NK-92 (cell line): ENCODE measurements around the gene EXOC6.
"Not testable (repeated sequence)": the region's sequence is repeated elsewhere in the genome, so short reads cannot be mapped to it uniquely, and the experiment has no call there.

Experiments
- DNase-seq: peaks from one replicate; lab custom pipeline; 2025; ENCODE audit not compliant: unreplicated experiment; lab: John Stamatoyannopoulos, UW

EXOC6 gene

DNA sequence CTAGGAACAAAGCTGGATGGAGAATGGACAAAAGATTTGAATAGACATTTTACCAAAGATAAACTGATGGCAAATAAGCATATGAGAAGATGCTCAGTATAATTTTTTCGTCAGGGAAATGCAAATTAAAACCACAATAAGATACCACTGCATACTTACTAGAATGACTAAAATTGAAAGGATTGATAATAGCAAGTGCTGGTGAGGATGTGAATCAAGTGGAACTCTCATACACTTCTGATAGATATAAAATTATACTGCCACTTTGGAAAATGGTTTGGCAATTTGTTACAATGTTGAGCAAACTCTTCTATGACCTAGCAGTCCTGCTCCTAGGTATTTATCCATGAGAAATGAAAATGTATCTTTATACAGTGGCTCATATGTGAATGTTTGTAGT lies 83.3 kb downstream of the EXOC6 start:
- DNase-seq = no peak

GRCh38 chr10:92937876-92938275 lies 89.6 kb downstream of the EXOC6 start:
- DNase-seq = no peak

- DNase-seq = no peak
Observed at GRCh38 chr10:92938841-92939240, 90.5 kb downstream of the EXOC6 start.

GRCh38 chr10:92942226-92942625 lies 93.9 kb downstream of the EXOC6 start:
- DNase-seq = no peak

GRCh38 chr10:92946491-92946890 lies 98.2 kb downstream of the EXOC6 start:
- DNase-seq = no peak

DNA sequence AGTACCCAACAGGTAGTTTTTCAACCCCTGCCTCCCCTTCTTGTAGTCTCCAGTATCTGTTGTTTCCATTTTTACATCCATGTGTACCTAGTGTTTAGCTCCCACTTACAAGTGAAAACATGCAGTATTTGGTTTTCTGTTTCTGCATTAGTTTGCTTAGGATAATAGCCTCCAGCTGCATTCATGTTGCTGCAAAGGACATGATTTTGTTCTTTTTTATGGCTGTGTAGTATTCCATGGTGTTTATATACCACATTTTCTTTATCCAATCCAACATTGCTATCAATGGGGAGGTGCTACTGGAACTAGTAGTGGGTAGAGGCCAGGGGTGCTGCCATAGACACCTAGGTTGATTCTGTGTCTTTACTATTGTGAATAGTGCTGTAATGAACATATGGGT lies 104.3 kb downstream of the EXOC6 start:
- not testable (repeated sequence) for DNase-seq

DNA sequence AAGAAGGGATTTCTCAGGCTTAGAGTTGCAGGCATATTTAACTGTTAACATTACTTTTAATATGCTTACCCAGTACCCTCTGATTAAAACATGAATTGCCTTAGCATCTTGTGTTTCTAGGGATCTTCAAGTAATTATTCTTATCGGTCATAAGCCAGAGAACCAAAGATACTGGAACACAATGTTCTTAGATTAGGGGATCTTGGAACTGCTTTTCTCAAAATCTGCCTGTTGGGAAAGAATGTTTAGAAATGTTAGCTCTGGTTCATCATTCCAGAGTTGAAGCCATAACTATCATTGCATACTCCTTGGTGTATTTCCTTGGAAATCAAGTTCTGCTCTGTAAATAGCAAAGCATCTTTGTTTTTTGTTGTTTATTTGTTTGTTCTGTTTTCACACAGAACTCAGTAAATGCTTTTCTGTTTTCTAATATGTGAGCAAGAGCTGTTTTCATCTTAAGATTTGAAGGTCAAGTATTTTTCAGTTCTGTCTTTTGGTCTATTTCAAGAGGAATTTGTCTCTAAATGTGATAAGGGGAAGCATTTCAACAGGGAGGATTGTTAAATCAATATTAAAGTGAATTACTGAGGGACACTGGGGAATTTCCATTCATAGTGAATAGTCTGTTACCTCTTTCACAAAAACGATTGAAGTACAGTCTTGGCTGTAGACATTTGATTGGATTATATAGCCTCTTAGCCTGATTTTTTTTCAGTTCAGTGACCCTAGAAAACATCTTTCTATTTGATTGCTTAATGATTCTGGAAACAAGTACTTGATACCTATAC lies 109.1 kb downstream of the EXOC6 start:
- no peak for DNase-seq

DNA sequence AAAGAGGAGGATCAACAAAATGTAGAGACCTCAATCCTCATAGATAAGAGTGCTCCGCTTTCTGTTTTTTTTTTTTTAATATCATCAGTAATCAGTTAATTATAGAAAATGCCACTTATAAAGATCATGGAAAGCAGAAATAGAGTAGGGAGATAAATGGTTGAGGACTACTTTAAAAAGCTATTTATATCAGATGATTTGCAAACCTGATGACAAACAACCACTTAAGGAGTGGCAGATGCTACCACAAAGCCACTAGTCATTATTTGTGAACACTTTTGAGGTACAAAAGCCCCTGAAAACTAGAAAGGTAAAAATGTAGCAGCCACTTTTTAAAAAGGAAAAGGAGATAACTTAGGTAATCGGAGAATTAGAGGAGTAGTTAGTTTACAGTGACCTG lies 113.3 kb downstream of the EXOC6 start:
- DNase-seq = no peak

DNA sequence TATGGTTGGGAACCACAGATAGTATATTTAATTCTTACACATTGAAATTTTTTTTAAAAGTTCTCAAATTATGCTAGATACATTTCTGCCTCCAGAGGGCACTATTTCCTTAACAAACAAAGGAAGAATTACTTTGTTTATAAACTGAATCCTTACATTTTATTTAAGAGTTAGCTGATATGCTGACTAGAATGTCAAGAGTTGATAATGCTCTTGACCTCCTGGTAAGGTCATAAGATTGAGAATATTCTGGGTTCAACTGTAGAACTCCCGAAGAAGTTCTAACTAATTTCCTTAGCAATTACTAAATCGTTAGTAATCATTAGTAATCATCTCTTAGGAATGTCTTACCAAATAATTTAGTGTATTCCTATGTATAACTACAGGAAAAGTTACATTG lies 117.0 kb downstream of the EXOC6 start:
- DNase-seq = no peak

DNA sequence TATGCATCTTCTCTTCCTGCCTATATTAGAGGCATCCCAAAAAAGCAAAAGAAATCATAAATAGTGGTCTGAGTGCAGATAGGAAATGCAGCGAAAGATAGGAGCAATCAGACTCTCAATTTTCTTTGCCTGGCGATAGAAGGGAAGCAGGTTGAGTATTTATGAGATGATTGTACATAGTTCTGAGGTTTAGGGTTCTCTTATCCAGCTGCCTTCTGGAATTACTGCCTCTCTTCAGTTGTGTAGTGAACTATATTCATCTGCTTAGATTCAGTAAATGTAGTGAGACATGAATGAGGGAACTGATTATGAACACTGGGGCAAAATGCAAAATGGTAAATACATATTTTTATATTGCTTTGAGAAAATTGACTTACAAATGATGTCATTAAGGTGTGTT lies 119.3 kb downstream of the EXOC6 start:
- no peak for DNase-seq

DNA sequence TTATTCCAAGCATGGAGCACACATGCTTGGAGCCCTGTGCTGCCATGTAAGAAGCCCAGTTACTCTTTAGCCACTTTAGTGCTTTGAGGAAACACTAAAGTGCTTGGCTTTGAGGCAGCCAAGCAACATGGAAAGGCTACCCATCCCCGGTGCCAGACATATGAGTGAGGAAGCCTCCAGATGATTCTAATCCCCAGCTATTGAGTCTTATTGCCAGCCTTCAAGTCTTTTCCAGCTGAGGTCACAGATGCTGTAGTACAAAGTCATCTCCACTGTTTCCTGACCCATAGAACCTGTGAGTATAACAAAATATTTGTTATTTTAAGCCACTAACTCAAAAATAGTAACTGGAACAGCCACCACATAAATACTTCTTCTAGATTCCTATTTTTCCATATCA lies 120.8 kb downstream of the EXOC6 start:
- no peak for DNase-seq

- DNase-seq = no peak
Observed at GRCh38 chr10:92970301-92971070, 122.2 kb downstream of the EXOC6 start.

DNA sequence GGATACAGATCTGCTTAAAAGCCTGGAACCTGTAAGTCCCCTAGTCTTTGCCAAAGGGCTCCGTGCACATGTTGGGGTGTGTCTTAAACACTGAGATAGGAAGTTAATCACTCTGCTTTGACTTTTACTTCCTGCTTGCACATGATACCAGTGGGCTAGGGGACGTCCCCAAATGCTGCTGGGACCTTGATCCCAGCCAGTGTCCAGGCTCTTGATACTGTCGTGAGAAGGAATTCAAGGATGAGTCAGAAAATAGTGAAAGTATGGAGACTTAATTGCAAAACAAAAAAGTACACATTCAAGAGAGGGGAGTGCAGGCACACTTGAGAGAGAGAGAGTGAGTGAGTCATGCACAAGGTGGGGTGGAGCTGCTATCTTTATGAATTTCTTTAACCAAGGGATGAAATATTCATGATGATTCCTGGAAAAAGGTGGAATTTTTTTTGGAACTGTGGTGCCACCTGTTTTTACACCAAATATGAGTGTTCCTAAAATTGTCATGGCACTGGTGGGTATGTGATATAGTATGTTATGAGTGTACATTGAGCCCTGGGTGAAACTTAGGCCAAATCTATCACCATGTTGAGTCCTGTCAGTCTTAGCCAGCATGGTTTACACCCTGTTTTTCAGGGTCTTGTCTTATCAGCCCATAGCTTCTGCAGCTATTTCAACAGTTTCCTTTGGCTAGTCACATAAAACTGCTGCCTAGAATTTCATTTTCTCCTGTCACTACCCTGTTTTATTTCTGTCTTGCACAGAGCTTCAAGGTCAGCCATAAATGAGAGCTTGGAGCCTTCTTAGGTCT lies 123.9 kb downstream of the EXOC6 start:
- DNase-seq = no peak

DNA sequence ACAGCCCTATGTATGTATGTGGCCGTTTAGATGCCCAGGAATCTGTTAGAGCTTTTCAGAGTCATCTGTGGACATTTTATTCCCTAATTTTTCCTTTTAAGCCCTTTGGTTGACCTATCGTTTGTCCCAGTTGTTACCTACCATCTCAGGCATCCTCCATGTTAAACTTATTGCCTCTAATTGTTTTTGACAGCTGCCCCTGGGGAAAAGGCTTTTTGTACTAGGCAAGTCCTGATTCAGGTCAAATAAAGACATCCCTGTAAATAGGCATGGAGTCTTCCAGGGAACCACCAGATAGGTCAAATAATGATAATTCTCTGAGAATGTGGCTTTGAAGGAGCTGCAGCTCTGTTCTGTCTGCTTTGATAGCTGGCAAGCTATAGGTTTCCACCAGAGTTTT lies 124.6 kb downstream of the EXOC6 start:
- no peak for DNase-seq

DNA sequence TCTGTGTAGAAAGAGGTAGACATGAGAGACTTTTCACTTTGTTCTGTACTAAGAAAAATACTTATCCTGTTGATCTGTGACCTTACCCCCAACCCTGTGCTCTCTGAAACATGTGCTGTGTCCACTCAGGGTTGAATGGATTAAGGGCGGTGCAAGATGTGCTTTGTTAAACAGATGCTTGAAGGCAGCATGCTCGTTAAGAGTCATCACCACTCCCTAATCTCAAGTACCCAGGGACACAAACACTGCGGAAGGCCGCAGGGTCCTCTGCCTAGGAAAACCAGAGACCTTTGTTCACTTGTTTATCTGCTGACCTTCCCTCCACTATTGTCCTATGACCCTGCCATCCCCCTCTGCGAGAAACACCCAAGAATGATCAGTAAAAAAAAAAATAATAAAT lies 128.0 kb downstream of the EXOC6 start:
- not testable (repeated sequence) for DNase-seq

DNA sequence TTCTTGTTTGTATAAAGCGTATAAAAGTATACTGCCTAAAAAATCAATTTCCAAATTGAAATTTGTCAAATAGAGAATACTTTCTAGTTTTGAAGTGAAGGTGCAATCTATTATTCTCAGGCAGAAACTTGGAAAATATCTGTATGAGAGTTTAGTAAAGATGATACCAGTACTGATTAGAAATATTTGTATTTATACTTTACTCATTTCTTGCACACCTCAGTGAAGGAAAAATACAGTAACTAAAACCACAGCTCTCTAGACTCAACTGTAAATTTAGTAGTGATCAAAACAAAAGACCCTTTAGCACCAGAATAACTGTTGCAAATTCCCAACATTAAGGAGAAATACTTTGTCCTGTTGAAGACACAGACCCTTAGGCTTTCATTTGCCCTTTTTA lies 140.9 kb downstream of the EXOC6 start:
- no peak for DNase-seq

- no peak for DNase-seq
Observed at GRCh38 chr10:92990615-92991014, 142.3 kb downstream of the EXOC6 start.

DNA sequence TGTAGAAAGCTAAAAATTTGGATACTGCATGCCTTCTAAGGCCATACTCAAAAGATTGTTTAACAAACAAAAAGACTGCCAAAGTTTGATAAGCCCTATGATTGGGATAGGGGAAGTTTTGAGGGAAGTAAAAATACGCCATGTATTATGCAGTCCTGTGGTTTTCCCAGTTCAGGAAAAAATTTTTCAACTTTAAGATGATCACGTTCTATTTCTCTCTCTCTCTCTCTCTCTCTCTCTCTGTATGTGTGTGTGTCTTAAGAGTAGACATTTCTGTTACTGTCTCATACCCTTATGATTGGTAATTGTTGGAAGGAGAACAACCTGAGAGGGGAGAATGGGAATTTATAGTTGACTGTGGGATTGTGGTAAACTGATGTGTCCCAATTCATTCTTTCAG lies 143.2 kb downstream of the EXOC6 start:
- DNase-seq = no peak

GRCh38 chr10:92993699-92994272 lies 145.5 kb downstream of the EXOC6 start:
- no peak for DNase-seq

DNA sequence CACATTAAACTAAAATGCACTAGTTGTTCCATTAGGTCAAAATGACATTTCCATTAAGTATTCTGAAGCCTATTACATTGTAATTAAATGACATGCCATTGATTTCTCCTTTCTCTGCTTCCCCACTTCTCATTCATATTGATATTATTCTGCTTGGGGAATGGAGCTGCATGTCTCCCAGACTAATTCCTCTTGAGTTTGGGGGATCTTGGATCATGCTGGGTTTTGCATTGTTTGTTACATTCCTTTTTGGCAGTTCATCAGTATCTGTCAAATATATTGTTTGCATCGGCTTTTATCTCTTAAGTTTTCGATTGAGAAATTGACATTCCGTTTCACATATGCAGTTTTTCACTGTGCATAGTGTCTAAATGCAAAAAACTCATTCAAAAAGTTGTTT lies 147.2 kb downstream of the EXOC6 start:
- no peak for DNase-seq

DNA sequence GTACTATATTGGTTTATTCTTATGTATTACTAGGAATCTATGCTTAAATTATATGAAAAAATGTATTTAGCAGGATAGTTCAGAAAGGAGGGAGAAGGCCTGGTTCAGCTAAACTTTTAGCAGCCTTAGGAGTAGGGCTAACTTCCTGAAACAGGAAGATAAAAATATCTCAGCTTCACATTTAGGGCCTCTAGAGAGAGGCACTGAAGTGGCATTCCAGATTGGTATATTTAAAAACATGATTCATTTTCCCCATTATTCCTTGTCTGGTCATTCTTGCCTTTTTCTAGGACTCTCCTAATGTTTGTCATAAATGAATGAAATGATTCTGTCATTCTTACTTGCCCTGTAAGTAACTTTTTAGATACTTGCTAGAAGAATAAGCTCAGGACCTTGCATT lies 149.3 kb downstream of the EXOC6 start:
- DNase-seq = no peak
